IgD-negative memory B cell (primary cell): Measurements from ENCODE around the gene SCN1A. TPM values are rescaled to one million over a fixed set of nuclear protein-coding genes. Genes with fewer than 3 reads are reported as not detected.

Source experiments
- H3K27ac Mint-ChIP-seq, 3 donors: one replicate each; pipeline ENCODE4 v1.8.0; 2020 to 2022; ENCODE audit warnings: mild to moderate bottlenecking in 3 of 3, mixed read lengths in 3 of 3, moderate library complexity in 1 of 3
- H3K27me3 Mint-ChIP-seq: one replicate; pipeline ENCODE4 v1.8.0; 2021; ENCODE audit warnings: mixed read lengths
- H3K36me3 Mint-ChIP-seq: one replicate; pipeline ENCODE4 v1.8.0; 2020; ENCODE audit warnings: mild to moderate bottlenecking, mixed read lengths
- H3K4me1 Mint-ChIP-seq, 3 donors: one replicate each; pipeline ENCODE4 v1.8.0; 2020 to 2022; ENCODE audit warnings: mixed read lengths in 3 of 3, mild to moderate bottlenecking in 1 of 3
- H3K4me3 Mint-ChIP-seq, 4 donors: one replicate each; pipeline ENCODE4 v1.8.0; 2020 to 2022; ENCODE audit warnings: mild to moderate bottlenecking in 4 of 4, mixed read lengths in 4 of 4, moderate library complexity in 3 of 4
- H3K9me3 Mint-ChIP-seq, 3 donors: one replicate each; pipeline ENCODE4 v1.8.0; 2020 to 2021; ENCODE audit warnings: mixed read lengths in 3 of 3, mild to moderate bottlenecking in 1 of 3
- polyA plus RNA-seq: library from polyadenylated mRNA; unstranded; fragments of 300-500 nt; fragmentation: Illumina TruSeq; gene quantifications from one replicate; pipeline ENCODE4 v1.2.3, GENCODE V29; 2021

SCN1A gene
- polyA plus RNA-seq: not detected

DNA sequence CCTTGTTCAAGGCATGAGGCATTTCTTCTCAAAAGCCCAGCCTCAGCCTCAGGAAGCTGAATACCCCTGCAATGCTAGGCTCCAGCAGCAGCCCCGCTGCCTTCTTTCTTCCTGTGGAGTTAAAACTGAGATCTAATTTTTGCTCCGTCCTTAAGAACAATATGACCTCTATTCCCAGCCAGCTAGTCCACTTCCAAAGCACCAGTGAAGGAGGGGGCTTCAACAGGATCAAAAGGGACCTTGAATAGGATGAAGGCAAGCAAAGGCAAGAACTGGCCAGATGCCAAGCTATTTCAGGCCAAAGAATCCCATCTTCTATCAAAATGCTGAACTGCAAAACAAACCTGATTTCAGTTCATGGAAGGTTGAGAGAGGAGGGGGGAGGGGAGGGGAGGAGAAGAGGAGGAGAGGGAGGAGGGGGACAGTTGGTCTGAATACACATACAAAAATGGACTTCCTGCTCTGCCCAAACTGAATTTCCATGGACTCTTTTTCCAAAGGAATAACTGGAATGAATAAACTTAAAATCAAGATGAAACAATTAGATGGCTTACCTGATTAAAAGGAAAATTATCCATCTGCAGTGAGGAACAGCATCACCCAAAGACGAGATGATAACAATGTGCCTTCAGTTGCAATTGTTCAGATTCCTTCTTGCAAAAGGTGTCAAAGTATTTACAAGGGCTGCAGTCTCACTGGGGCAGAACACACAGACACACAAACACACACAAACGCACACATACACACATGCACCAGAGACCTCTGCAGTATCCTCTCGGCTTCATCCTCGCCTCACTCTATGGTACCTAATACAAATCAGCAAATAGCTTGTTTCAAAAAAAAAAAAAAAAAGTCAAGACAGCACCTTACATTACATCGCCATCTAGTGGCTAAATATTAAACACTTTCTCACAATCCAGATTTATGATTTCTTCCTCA is at the start of gene SCN1A:
TSS of gene SCN1A (minus strand) at position 804 of the 939 bp plus-strand sequence. CDS start 54,399 bp downstream, outside the sequence.
- Mint-ChIP-seq H3K27ac (no peak within 1 kb of the TSS), H3K9me3 (no peaks in the 10 kb centered on the region), H3K27me3 (peaks cover 7% of the 10 kb centered on the region), H3K4me1 (peaks cover 0 to 2% (median 2%) of the 10 kb centered on the region in 3 donors), H3K36me3 (no peaks in the 10 kb centered on the region), H3K4me3 (no peak within 1 kb of the TSS)

DNA sequence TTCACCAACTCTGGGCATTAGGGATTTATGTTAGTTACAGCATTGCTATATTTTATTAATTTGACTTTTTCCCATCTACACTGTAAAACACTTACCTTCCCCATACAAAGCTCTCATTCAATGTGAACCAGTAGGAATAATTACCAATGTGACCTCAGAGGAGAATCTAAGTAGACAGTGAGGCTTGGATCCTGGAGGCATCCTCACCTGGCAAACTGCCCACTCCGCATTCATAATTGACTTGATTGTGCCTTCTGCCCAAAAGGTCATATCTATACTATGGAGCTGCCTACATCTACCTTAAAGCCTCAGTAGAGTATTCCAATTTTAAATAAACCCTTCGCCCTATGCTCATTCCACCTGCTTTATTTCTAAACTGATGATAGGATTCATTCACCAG is 45.4 kb upstream of the SCN1A start:
- Mint-ChIP-seq H3K27ac (no peak overlapping the region), H3K27me3 (peaks cover 1% of the 10 kb centered on the region), H3K4me3 (no peak overlapping the region), H3K9me3 (no peaks in the 10 kb centered on the region), H3K36me3 (no peaks in the 10 kb centered on the region), H3K4me1 (no peaks in the 10 kb centered on the region)

DNA sequence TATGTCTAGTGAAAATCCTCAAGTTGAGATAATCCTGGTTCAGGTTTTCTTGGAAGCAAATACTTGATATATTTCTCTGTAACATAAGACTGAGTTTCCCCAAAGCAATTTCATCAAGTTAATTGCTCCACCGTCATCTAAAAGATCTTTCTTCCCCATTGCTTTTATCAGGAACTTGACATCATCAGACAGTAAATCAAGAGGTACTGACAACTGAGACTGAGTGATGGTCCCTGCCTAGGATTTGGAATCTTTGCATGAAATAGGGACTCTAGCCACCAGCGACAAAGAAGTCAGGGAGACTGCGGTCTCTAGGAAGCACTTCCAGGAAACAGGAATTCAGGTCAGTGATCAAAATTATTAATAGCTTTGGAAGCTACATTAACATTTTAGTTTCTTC is 43.4 kb upstream of the SCN1A start:
- Mint-ChIP-seq H3K27ac (no peak overlapping the region), H3K36me3 (no peaks in the 10 kb centered on the region), H3K4me3 (no peak overlapping the region), H3K9me3 (no peaks in the 10 kb centered on the region), H3K27me3 (peaks cover 1% of the 10 kb centered on the region), H3K4me1 (no peaks in the 10 kb centered on the region)

DNA sequence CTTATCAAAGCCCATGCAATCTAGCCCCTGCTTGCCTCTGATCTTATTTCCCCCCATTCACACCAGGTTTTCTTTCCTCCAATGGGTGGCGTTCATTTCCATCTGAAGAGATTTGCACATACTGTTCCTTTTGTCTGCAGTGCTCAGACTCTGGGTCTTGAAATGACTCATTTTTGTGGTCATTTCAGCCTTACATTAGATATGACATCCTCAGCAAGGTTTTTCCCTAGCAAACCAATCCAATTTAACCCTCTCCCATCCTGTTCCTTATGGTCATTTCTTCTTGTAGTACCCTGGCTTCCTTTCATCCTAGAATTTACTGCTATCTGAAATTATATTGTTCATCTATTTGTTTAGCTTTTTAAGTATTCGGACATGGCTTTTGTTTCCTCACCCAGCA is 42.5 kb upstream of the SCN1A start:
- Mint-ChIP-seq H3K27ac (no peak overlapping the region), H3K4me1 (no peaks in the 10 kb centered on the region), H3K9me3 (no peaks in the 10 kb centered on the region), H3K27me3 (peaks cover 3% of the 10 kb centered on the region), H3K36me3 (no peaks in the 10 kb centered on the region), H3K4me3 (no peak overlapping the region)

DNA sequence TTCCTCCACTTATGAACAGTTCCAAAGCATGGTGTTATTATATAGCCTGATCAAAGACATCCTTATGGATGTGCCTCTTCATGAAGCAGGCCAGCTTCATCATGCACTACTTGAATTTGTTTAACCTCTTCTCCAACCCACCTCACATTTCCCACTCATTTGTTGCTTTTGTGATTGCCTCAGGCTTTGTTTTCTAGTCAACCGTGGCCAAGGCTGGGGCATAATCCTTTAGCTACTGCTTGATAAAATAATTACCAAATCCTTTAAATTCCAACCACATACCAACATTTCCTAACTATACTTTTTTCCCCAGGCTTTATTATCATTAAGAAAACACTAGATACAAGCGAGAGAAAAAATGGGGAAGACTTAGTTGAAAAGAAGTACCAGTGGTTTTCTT is 39.6 kb upstream of the SCN1A start:
- H3K4me1 Mint-ChIP-seq: no peaks in the 10 kb centered on the region
- H3K36me3 Mint-ChIP-seq: no peaks in the 10 kb centered on the region
- H3K4me3 Mint-ChIP-seq: no peak overlapping the region
- H3K27ac Mint-ChIP-seq: no peak overlapping the region
- H3K9me3 Mint-ChIP-seq: no peaks in the 10 kb centered on the region
- H3K27me3 Mint-ChIP-seq: peaks cover 3% of the 10 kb centered on the region

DNA sequence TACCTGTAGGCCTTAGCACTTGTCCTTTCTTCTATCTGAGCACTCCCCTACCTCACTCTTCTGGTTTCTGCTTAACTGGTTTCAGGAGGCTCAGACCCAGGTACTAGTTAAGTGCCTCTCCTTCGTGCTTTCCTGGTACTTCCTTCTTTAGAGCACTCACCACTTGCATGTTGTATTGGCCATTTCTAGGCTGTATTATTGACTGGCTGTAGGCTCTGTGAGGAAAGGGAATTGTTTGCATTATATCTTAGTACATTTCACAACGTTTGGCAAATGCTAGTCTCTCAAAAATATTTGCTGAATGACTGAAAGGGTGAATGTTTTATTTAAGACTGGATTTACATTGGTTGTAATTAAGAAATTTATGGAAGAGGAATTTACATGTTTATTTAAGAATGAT is 36.0 kb upstream of the SCN1A start:
- Mint-ChIP-seq H3K27me3 (peaks cover 3% of the 10 kb centered on the region), H3K27ac (no peak overlapping the region), H3K4me3 (no peak overlapping the region), H3K9me3 (no peaks in the 10 kb centered on the region), H3K36me3 (no peaks in the 10 kb centered on the region), H3K4me1 (no peaks in the 10 kb centered on the region)

DNA sequence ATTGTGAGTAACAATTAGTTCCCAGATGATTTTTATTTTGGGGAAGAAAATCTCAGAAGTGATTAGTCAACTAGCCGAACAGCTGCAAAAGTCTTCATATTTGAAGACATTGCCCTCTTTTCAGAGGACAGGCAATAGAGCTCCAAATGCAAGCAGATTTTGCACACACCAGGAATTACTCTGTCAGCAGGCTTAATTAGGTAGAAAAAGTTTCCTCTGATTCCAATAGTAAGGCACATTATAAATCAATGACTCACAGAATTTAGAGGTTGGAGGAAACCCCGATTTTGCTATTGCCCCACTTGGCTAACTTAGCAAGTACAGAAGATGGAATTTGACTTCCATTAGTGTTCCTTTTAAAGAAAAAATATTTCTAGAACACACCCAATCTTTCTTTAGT is 30.7 kb upstream of the SCN1A start:
- Mint-ChIP-seq H3K4me1 (peaks cover 0 to 4% (median 0%) of the 10 kb centered on the region in 3 donors), H3K27ac (no peak overlapping the region), H3K9me3 (no peaks in the 10 kb centered on the region), H3K36me3 (no peaks in the 10 kb centered on the region), H3K4me3 (no peak overlapping the region), H3K27me3 (peaks cover 5% of the 10 kb centered on the region)

DNA sequence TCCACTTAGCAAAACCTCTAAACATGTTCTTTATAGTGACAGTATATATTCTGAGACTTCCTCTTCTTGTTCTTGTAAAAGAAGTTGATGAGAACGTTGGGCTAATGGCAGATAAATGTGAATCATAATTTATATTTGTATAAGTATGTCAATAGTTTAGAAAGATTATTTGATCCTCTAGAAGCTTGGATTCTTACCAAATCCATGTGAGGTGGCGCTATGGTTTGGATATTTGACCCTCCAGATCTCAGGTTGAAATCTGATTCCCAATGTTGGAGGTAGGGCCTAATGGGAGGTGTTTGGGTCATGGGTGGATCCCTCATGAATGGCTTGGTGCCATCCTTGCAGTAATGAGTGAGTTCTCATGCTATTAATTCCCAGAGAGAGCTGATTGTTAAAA is 29.8 kb upstream of the SCN1A start:
- Mint-ChIP-seq H3K36me3 (no peaks in the 10 kb centered on the region), H3K9me3 (no peaks in the 10 kb centered on the region), H3K27me3 (peaks cover 6% of the 10 kb centered on the region), H3K27ac (no peak overlapping the region), H3K4me1 (peaks cover 0 to 4% (median 0%) of the 10 kb centered on the region in 3 donors), H3K4me3 (no peak overlapping the region)

DNA sequence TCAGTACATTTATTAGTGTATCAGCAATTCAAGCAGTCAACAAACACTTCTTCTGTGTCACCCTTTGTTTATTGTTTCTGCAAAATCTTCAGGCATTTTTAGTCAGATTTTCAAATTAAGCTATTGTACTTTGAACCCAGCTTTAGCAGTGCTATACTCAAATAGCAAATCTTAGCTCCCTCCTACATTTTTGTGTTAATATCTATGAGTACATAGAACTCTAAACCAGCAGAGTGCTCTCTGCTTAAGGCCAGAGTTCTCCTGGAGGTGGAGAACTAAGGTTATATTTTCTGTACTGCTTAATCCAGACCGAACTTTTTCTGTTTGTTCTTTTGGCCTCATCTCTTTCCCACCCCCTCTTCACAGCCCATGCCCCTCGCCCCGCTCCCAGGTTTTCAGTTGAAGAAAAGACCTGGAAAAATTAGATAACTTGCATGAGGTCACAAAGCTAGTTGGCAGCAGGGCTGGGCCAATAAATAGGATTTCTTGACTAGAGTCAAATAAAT is 29.2 kb upstream of the SCN1A start:
- Mint-ChIP-seq H3K4me1 (peaks cover 0 to 4% (median 0%) of the 10 kb centered on the region in 3 donors), H3K27me3 (peaks cover 6% of the 10 kb centered on the region), H3K36me3 (no peaks in the 10 kb centered on the region), H3K4me3 (no peak overlapping the region), H3K9me3 (no peaks in the 10 kb centered on the region), H3K27ac (no peak overlapping the region)

DNA sequence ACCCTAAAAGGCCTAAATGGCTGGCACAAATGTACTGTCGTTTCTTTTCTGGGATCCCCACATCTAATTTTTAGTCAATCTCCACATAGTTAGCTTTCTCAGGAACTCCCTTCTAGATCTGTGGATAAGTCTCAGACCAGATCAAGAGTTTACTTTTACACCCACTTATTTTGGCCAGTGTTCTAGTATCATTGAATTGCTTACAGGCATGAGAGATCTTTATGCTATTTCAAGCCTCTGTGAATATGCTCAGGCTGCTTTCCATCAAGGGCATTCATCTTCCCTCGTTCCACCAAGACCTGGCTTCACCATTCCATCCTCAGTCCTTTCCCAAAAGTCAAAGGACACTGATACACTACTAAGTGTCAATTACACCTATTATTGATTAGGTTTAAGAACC is 27.8 kb upstream of the SCN1A start:
- Mint-ChIP-seq H3K4me3 (no peak overlapping the region), H3K9me3 (no peaks in the 10 kb centered on the region), H3K36me3 (no peaks in the 10 kb centered on the region), H3K27ac (no peak overlapping the region), H3K27me3 (peaks cover 6% of the 10 kb centered on the region), H3K4me1 (peaks cover 0 to 4% (median 0%) of the 10 kb centered on the region in 3 donors)

DNA sequence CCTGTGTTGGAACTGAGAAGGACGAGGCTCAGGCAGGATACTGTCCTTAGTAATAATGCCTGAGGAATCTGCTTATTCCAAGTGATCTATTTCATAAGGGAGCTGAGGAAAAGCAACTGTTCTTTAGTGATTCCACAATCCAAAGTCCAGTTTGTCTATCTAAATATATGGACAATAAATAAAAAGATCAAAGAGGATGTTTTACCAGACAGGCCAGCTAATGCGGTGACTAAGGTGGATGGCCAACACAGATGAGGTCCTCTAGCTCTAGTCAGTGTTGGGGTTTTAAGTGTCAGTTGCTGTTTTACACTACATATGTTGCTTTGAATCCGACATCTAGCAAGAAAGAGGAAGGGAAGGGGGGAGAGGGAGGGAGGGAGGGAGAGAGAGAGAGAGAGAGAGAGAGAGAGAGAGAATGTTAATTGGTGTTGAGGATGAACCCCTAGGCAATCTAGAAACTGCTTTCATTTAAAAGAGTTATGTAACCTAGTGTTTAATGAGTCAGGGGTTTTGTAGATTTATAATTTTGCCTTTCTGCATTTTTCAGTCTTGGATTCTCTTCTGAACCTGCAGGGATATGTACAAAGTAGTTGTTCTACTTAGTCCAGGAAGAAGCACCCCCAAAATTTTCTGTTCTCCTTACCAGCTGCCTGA is 27.0 kb upstream of the SCN1A start:
- Mint-ChIP-seq H3K36me3 (no peaks in the 10 kb centered on the region), H3K4me3 (no peak overlapping the region), H3K27ac (no peak overlapping the region), H3K4me1 (peaks cover 0 to 4% (median 0%) of the 10 kb centered on the region in 3 donors), H3K27me3 (peaks cover 6% of the 10 kb centered on the region), H3K9me3 (no peaks in the 10 kb centered on the region)

DNA sequence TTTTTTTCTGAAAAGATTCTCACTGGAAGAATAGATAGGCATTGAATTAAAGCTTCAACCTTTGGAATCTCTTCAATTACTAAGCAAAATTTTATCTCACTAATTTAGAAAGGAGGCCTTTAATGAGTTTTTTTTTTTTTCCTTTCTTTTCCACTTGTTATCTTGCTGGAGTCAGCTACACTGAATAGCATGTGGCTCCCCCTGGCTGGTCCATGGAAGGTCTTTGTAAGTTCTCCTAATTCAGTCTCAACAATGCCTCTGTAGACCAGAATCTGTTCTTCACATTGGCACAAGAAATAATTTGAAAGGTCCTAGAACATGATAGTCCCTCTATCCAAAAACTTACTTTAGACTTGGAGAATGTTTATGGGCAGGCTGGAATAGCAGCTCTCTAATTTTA is 24.2 kb upstream of the SCN1A start:
- no peaks in the 10 kb centered on the region for H3K9me3 Mint-ChIP-seq
- H3K4me1 Mint-ChIP-seq: peaks cover 0 to 4% (median 0%) of the 10 kb centered on the region in 3 donors
- H3K27ac Mint-ChIP-seq: no peak overlapping the region
- no peaks in the 10 kb centered on the region for H3K36me3 Mint-ChIP-seq
- peaks cover 6% of the 10 kb centered on the region for H3K27me3 Mint-ChIP-seq
- H3K4me3 Mint-ChIP-seq: no peak overlapping the region

DNA sequence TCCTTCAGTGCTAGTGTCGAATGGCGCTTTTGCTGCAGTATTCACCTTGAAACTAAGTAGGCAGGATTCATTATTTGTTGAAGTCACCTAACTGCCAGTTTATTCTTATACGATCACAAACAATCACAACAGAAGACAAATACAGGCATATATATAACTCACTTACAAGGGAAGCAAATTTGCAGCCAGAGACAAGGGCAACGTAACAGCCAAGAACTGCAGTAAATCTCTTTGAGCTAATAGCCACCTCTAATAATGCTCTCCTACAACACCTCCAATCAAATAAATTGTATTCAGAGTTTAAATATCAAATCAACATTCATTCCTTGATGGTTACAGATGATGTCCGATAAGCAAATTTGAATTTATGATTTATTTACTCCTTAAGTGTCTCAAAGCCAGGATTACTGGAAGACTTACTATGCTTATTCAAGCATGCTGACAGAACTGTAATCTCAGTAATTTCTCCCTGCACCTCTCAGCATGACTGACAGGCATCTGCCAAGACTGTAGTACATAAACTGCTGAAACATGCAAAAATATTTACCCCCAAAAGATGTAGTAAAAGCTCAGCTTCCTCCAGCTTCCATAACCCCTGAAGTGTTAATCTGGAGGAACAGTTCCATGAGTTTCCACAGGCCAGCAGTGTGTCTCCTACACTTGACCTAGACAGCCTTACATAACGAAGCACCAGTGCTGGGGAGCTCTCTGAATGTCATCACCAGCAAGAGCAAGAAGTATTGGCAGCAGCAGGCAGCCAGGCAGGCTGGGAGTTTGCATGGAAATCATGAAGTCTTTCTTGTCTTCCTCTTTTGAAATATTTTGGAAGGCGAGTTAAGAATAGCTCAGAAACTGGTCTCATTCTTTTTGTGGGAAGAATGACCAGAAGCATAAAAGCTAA is 20.9 kb upstream of the SCN1A start:
- H3K27ac Mint-ChIP-seq: no peak overlapping the region
- no peaks in the 10 kb centered on the region for H3K36me3 Mint-ChIP-seq
- H3K4me3 Mint-ChIP-seq: no peak overlapping the region
- peaks cover 4% of the 10 kb centered on the region for H3K27me3 Mint-ChIP-seq
- no peaks in the 10 kb centered on the region for H3K4me1 Mint-ChIP-seq
- no peaks in the 10 kb centered on the region for H3K9me3 Mint-ChIP-seq

DNA sequence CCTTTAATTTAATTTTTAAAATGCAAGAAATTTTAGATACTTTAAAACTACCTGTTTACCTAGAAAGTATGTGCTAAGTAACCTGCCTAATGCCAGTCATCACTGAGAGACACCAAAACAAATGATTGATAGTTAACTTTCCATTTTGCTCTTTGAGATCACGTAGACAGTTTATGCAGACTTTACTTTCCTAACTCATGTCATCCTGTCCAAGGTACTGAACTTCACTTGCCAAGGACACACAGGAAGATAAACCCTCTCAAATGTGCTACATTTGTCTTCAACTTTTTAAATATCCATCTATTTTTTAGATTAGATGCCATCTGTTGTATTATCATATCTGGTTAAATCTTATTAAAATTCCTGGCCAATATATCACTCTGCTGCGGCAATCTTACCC is 20.1 kb upstream of the SCN1A start:
- no peaks in the 10 kb centered on the region for H3K9me3 Mint-ChIP-seq
- H3K36me3 Mint-ChIP-seq: no peaks in the 10 kb centered on the region
- H3K27me3 Mint-ChIP-seq: peaks cover 2% of the 10 kb centered on the region
- H3K4me3 Mint-ChIP-seq: no peak overlapping the region
- H3K27ac Mint-ChIP-seq: no peak overlapping the region
- H3K4me1 Mint-ChIP-seq: no peaks in the 10 kb centered on the region

DNA sequence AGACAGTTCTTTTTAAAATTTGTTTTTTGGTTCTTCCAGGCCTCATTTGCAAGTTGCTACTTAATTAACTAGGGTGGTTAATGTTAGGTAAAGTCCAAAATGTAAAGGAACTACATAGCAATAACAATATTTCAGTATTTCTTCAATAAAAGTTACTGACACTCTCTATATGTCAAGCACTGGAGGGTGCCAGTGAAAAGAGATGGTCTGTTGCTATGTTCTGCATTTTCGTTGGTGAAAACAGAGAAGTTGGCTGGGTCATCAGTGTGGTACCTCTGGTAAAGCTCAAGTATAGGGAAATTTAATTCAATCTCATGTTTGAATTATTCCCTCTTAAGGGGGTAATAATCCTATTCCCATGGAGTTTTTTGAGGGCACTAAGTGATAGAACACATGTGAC is 16.3 kb upstream of the SCN1A start:
- peaks cover 0 to 4% (median 0%) of the 10 kb centered on the region in 3 donors for H3K9me3 Mint-ChIP-seq
- no peak overlapping the region for H3K27ac Mint-ChIP-seq
- H3K4me3 Mint-ChIP-seq: no peak overlapping the region
- no peaks in the 10 kb centered on the region for H3K4me1 Mint-ChIP-seq
- H3K36me3 Mint-ChIP-seq: no peaks in the 10 kb centered on the region
- peaks cover 2% of the 10 kb centered on the region for H3K27me3 Mint-ChIP-seq
